Measurements from ENCODE around the gene FKBP5.

GRCh38 chr6:35613762-35614161 is 75.0 kb downstream of the FKBP5 start:
- TF ChIP-seq, protein P1, sequence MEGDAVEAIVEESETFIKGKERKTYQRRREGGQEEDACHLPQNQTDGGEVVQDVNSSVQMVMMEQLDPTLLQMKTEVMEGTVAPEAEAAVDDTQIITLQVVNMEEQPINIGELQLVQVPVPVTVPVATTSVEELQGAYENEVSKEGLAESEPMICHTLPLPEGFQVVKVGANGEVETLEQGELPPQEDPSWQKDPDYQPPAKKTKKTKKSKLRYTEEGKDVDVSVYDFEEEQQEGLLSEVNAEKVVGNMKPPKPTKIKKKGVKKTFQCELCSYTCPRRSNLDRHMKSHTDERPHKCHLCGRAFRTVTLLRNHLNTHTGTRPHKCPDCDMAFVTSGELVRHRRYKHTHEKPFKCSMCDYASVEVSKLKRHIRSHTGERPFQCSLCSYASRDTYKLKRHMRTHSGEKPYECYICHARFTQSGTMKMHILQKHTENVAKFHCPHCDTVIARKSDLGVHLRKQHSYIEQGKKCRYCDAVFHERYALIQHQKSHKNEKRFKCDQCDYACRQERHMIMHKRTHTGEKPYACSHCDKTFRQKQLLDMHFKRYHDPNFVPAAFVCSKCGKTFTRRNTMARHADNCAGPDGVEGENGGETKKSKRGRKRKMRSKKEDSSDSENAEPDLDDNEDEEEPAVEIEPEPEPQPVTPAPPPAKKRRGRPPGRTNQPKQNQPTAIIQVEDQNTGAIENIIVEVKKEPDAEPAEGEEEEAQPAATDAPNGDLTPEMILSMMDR (IDR thresholded peaks at IDR 0.05) = no peak
- TF ChIP-seq POLR2A (IDR thresholded peaks at IDR 0.05) = no peak

Measured in tibial nerve (tissue), 3 donors.